Measurements from ENCODE around the gene CXCR5.

Gene CXCR5

DNA sequence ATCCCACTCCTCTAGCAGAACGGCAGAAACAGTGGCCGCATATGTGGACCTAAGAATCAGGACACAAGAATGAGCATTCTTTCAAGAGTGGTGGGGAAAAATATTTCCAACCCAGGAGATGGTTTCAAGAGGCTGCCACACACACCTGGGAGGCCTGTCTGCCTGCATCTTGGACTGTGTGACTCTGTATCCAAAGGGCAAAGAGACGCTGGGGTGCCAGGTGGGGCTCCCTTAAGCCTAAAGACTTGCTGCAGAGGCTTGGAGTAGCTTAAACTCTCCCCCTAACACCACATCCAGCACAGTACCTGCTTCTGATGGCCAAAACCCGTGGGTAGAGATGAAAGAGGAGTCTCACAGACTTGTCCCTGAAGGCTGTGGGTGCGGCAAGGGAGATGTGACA lies 3.5 kb downstream of the CXCR5 start:
- peaks cover 9% of the 10 kb centered on the region; the same call in 1 of the 2 replicates for H3K4me1 ChIP-seq (ENCODE audit: control insufficient read depth, insufficient read depth, low read length)
- no CpG with 5 or more reads among the region's 5 CpGs for WGBS (ENCODE audit: insufficient coverage, insufficient read length)
- H3K4me3 ChIP-seq (ENCODE audit: low read length) = no peak overlapping the region
- H3K36me3 ChIP-seq (ENCODE audit: control insufficient read depth, insufficient read depth, low read length) = no peaks in the 10 kb centered on the region; the same call in 1 of the 2 replicates
- no peak for DNase-seq (ENCODE audit: low read depth, low spot score)
- no peaks in the 10 kb centered on the region for H3K9me3 ChIP-seq (ENCODE audit: control insufficient read depth, insufficient read depth, low read length)
- H3K27ac ChIP-seq (ENCODE audit: low read length) = no peak overlapping the region
- H3K27me3 ChIP-seq (ENCODE audit: control insufficient read depth, insufficient read depth, low read length) = no peaks in the 10 kb centered on the region

DNA sequence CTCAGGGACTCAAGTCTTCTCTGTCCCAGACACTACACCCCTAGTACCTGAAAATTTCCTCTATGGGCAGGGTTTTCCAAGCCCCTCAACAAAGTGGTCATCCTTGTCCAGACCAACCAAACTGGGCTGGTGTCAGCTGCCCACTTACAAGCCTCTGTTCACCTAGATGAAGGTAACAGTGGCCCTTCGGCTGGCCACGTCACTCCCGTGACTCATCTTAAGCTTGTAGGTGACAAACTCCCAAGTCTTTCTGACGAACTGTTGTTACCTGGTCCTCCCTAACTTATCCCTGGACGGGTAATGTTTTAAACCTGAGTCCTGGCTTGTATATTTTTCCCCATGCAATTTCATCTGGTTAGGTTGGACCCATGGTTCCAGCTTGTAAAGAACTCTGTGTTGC lies 4.7 kb downstream of the CXCR5 start:
- no peak overlapping the region for H3K4me3 ChIP-seq (ENCODE audit: low read length)
- H3K27ac ChIP-seq (ENCODE audit: low read length) = no peak overlapping the region
- H3K27me3 ChIP-seq (ENCODE audit: control insufficient read depth, insufficient read depth, low read length) = no peaks in the 10 kb centered on the region
- H3K36me3 ChIP-seq (ENCODE audit: control insufficient read depth, insufficient read depth, low read length) = no peaks in the 10 kb centered on the region; the same call in 1 of the 2 replicates
- DNase-seq (ENCODE audit: low read depth, low spot score) = no peak
- H3K4me1 ChIP-seq (ENCODE audit: control insufficient read depth, insufficient read depth, low read length) = peaks cover 9% of the 10 kb centered on the region; the same call in 1 of the 2 replicates
- no CpG with 5 or more reads among the region's 5 CpGs for WGBS (ENCODE audit: insufficient coverage, insufficient read length)
- no peaks in the 10 kb centered on the region for H3K9me3 ChIP-seq (ENCODE audit: control insufficient read depth, insufficient read depth, low read length)

DNA sequence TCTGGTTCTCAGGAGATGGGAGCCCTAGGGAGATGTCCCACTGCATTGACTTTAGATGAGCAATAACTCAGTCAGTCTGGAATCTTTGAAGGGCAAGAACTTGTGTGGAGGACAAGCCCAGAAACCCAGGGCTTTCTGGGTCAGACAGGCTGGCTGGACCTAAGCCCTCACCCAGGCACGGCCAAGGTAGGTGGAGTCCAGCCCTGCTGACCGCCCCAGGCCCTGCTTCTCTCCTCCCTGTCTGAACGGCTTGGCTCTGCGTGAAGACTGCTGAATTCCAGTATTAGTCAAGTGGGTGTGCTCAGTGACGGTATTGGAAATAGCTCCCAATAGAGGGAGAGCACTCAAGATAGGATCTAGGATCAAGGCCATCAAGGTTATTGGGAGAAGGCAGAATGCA lies 6.1 kb downstream of the CXCR5 start:
- Histone ChIP-seq H3K36me3 (ENCODE audit: control insufficient read depth, insufficient read depth, low read length) (no peaks in the 10 kb centered on the region; the same call in 1 of the 2 replicates), H3K27me3 (ENCODE audit: control insufficient read depth, insufficient read depth, low read length) (no peaks in the 10 kb centered on the region), H3K4me1 (ENCODE audit: control insufficient read depth, insufficient read depth, low read length) (peaks cover 9% of the 10 kb centered on the region; the same call in 1 of the 2 replicates), H3K4me3 (ENCODE audit: low read length) (no peak overlapping the region), H3K27ac (ENCODE audit: low read length) (no peak overlapping the region), H3K9me3 (ENCODE audit: control insufficient read depth, insufficient read depth, low read length) (no peaks in the 10 kb centered on the region)
- no CpG with 5 or more reads among the region's 5 CpGs for WGBS (ENCODE audit: insufficient coverage, insufficient read length)
- DNase-seq (ENCODE audit: low read depth, low spot score) = no peak

- no peaks in the 10 kb centered on the region; the same call in 1 of the 2 replicates for H3K36me3 ChIP-seq (ENCODE audit: control insufficient read depth, insufficient read depth, low read length)
- H3K27me3 ChIP-seq (ENCODE audit: control insufficient read depth, insufficient read depth, low read length) = no peaks in the 10 kb centered on the region
- DNase-seq (ENCODE audit: low read depth, low spot score) = no peak
- H3K9me3 ChIP-seq (ENCODE audit: control insufficient read depth, insufficient read depth, low read length) = no peaks in the 10 kb centered on the region
- H3K27ac ChIP-seq (ENCODE audit: low read length) = no peak overlapping the region
- no CpG with 5 or more reads among the region's 4 CpGs for WGBS (ENCODE audit: insufficient coverage, insufficient read length)
- no peak overlapping the region for H3K4me3 ChIP-seq (ENCODE audit: low read length)
- peaks cover 15% of the 10 kb centered on the region for H3K4me1 ChIP-seq (ENCODE audit: control insufficient read depth, insufficient read depth, low read length)
Measured at GRCh38 chr11:118892514-118892913, 8.8 kb downstream of the CXCR5 start.

- H3K4me1 ChIP-seq (ENCODE audit: control insufficient read depth, insufficient read depth, low read length) = peaks cover 11% of the 10 kb centered on the region
- H3K9me3 ChIP-seq (ENCODE audit: control insufficient read depth, insufficient read depth, low read length) = no peaks in the 10 kb centered on the region
- H3K27ac ChIP-seq (ENCODE audit: low read length) = no peak overlapping the region
- H3K36me3 ChIP-seq (ENCODE audit: control insufficient read depth, insufficient read depth, low read length) = no peaks in the 10 kb centered on the region; the same call in 1 of the 2 replicates
- H3K27me3 ChIP-seq (ENCODE audit: control insufficient read depth, insufficient read depth, low read length) = no peaks in the 10 kb centered on the region
- no CpG with 5 or more reads among the region's 8 CpGs for WGBS (ENCODE audit: insufficient coverage, insufficient read length)
- no peak overlapping the region for H3K4me3 ChIP-seq (ENCODE audit: low read length)
- no peak for DNase-seq (ENCODE audit: low read depth, low spot score)
Measured at GRCh38 chr11:118892964-118893363, 9.3 kb downstream of the CXCR5 start.

GRCh38 chr11:118893662-118894061 lies 10.0 kb downstream of the CXCR5 start:
- no peaks in the 10 kb centered on the region for H3K9me3 ChIP-seq (ENCODE audit: control insufficient read depth, insufficient read depth, low read length)
- no peak overlapping the region for H3K27ac ChIP-seq (ENCODE audit: low read length)
- no peaks in the 10 kb centered on the region for H3K27me3 ChIP-seq (ENCODE audit: control insufficient read depth, insufficient read depth, low read length)
- no CpG with 5 or more reads among the region's 22 CpGs for WGBS (ENCODE audit: insufficient coverage, insufficient read length)
- peaks cover 10% of the 10 kb centered on the region for H3K4me1 ChIP-seq (ENCODE audit: control insufficient read depth, insufficient read depth, low read length)
- H3K4me3 ChIP-seq (ENCODE audit: low read length) = no peak overlapping the region
- H3K36me3 ChIP-seq (ENCODE audit: control insufficient read depth, insufficient read depth, low read length) = peaks cover 2% of the 10 kb centered on the region; the same call in 1 of the 2 replicates
- DNase-seq (ENCODE audit: low read depth, low spot score) = no peak

DNA sequence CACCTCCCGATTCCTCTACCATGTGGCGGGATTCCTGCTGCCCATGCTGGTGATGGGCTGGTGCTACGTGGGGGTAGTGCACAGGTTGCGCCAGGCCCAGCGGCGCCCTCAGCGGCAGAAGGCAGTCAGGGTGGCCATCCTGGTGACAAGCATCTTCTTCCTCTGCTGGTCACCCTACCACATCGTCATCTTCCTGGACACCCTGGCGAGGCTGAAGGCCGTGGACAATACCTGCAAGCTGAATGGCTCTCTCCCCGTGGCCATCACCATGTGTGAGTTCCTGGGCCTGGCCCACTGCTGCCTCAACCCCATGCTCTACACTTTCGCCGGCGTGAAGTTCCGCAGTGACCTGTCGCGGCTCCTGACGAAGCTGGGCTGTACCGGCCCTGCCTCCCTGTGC lies 10.5 kb downstream of the CXCR5 start:
- no peak for DNase-seq (ENCODE audit: low read depth, low spot score)
- H3K36me3 ChIP-seq (ENCODE audit: control insufficient read depth, insufficient read depth, low read length) = peaks cover 6% of the 10 kb centered on the region
- H3K27ac ChIP-seq (ENCODE audit: low read length) = no peak overlapping the region
- no peaks in the 10 kb centered on the region for H3K9me3 ChIP-seq (ENCODE audit: control insufficient read depth, insufficient read depth, low read length)
- H3K4me1 ChIP-seq (ENCODE audit: control insufficient read depth, insufficient read depth, low read length) = peaks cover 14% of the 10 kb centered on the region
- no peak overlapping the region for H3K4me3 ChIP-seq (ENCODE audit: low read length)
- no CpG with 5 or more reads among the region's 19 CpGs for WGBS (ENCODE audit: insufficient coverage, insufficient read length)
- no peaks in the 10 kb centered on the region for H3K27me3 ChIP-seq (ENCODE audit: control insufficient read depth, insufficient read depth, low read length)

DNA sequence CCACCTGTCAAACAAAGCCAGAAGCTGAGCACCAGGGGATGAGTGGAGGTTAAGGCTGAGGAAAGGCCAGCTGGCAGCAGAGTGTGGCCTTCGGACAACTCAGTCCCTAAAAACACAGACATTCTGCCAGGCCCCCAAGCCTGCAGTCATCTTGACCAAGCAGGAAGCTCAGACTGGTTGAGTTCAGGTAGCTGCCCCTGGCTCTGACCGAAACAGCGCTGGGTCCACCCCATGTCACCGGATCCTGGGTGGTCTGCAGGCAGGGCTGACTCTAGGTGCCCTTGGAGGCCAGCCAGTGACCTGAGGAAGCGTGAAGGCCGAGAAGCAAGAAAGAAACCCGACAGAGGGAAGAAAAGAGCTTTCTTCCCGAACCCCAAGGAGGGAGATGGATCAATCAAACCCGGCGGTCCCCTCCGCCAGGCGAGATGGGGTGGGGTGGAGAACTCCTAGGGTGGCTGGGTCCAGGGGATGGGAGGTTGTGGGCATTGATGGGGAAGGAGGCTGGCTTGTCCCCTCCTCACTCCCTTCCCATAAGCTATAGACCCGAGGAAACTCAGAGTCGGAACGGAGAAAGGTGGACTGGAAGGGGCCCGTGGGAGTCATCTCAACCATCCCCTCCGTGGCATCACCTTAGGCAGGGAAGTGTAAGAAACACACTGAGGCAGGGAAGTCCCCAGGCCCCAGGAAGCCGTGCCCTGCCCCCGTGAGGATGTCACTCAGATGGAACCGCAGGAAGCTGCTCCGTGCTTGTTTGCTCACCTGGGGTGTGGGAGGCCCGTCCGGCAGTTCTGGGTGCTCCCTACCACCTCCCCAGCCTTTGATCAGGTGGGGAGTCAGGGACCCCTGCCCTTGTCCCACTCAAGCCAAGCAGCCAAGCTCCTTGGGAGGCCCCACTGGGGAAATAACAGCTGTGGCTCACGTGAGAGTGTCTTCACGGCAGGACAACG lies 11.7 kb downstream of the CXCR5 start:
- WGBS (ENCODE audit: insufficient coverage, insufficient read length) = no CpG with 5 or more reads among the region's 26 CpGs
- Histone ChIP-seq H3K4me3 (ENCODE audit: low read length) (no peak overlapping the region), H3K36me3 (ENCODE audit: control insufficient read depth, insufficient read depth, low read length) (peaks cover 12% of the 10 kb centered on the region), H3K27me3 (ENCODE audit: control insufficient read depth, insufficient read depth, low read length) (no peaks in the 10 kb centered on the region), H3K9me3 (ENCODE audit: control insufficient read depth, insufficient read depth, low read length) (no peaks in the 10 kb centered on the region), H3K4me1 (ENCODE audit: control insufficient read depth, insufficient read depth, low read length) (peaks cover 16% of the 10 kb centered on the region), H3K27ac (ENCODE audit: low read length) (no peak overlapping the region)
- DNase-seq (ENCODE audit: low read depth, low spot score) = no peak

- WGBS (ENCODE audit: insufficient coverage, insufficient read length) = no CpG with 5 or more reads among the region's 10 CpGs
- Histone ChIP-seq H3K4me3 (ENCODE audit: low read length) (no peak overlapping the region), H3K36me3 (ENCODE audit: control insufficient read depth, insufficient read depth, low read length) (peaks cover 23% of the 10 kb centered on the region), H3K27ac (ENCODE audit: low read length) (no peak overlapping the region), H3K27me3 (ENCODE audit: control insufficient read depth, insufficient read depth, low read length) (no peaks in the 10 kb centered on the region), H3K9me3 (ENCODE audit: control insufficient read depth, insufficient read depth, low read length) (no peaks in the 10 kb centered on the region), H3K4me1 (ENCODE audit: control insufficient read depth, insufficient read depth, low read length) (peaks cover 16% of the 10 kb centered on the region)
- DNase-seq (ENCODE audit: low read depth, low spot score) = no peak
Measured at GRCh38 chr11:118896472-118896913, 12.8 kb downstream of the CXCR5 start.

GRCh38 chr11:118896921-118897591 lies 13.4 kb downstream of the CXCR5 start:
- H3K36me3 ChIP-seq (ENCODE audit: control insufficient read depth, insufficient read depth, low read length) = peaks cover 28% of the 10 kb centered on the region
- H3K4me1 ChIP-seq (ENCODE audit: control insufficient read depth, insufficient read depth, low read length) = peaks cover 16% of the 10 kb centered on the region
- DNase-seq (ENCODE audit: low read depth, low spot score) = no peak
- H3K27me3 ChIP-seq (ENCODE audit: control insufficient read depth, insufficient read depth, low read length) = no peaks in the 10 kb centered on the region
- H3K9me3 ChIP-seq (ENCODE audit: control insufficient read depth, insufficient read depth, low read length) = no peaks in the 10 kb centered on the region
- no peak overlapping the region for H3K4me3 ChIP-seq (ENCODE audit: low read length)
- no CpG with 5 or more reads among the region's 12 CpGs for WGBS (ENCODE audit: insufficient coverage, insufficient read length)
- H3K27ac ChIP-seq (ENCODE audit: low read length) = no peak overlapping the region
